GM12878 (cell line): ENCODE measurements around the gene LGALS1. TPM values are rescaled to one million over a fixed set of nuclear protein-coding genes. Genes with fewer than 3 reads are reported as not detected.

Experiments used
- ATAC-seq: fragments of 200-7000 bp; cut with Tn5 transposase; 3 replicates; pipeline ENCODE4 v1.9.1; 2020; ENCODE audit warnings: mild to moderate bottlenecking, moderate library complexity
- BruUV-seq: library from RNA; stranded (reverse); fragments of 400-500 nt; replicated peaks from 2 replicates; lab custom pipeline; 2021; lab: Mats Ljungman, UMichigan
- CTCF ChIA-PET: fragments of 300-600 bp; sonication (Branson Sonifier 250); formaldehyde crosslinking; extraction: SDS; loops from one replicate; lab custom pipeline; 2021; ENCODE audit warnings: inconsistent platforms; lab: Yijun Ruan, JAX
- POLR2A ChIA-PET: fragments of 350-600 bp; formaldehyde crosslinking; extraction: SDS; loops from one replicate; lab custom pipeline; 2021; ENCODE audit warnings: inconsistent platforms; lab: Charles Lee
- RAD21 ChIA-PET: fragments of 300-600 bp; sonication (Branson Sonifier 250); formaldehyde crosslinking; loops from one replicate; lab custom pipeline; 2023; ENCODE audit warnings: antibody characterized with exemption; ENCODE audit not compliant: unreplicated experiment; lab: Charles Lee
- SMC1A ChIA-PET: fragments of 300-600 bp; sonication (Branson Sonifier 250); formaldehyde crosslinking; loops from one replicate; lab custom pipeline; 2023; ENCODE audit not compliant: unreplicated experiment, uncharacterized antibody; lab: Charles Lee
- DNase-seq: peaks from one replicate; pipeline ENCODE4 v3.0.0-alpha.2; 2011; ENCODE audit warnings: low read depth, low spot score
- FAIRE-seq: peaks from 3 replicates; lab custom pipeline; 2011; peaks lifted over from hg19 to GRCh38; lab: Jason Lieb, UNC
- H2AFZ ChIP-seq: 2 replicates; pipeline ENCODE4 v1.6.0; 2011; ENCODE audit warnings: low read depth, low read length, control low read depth; ENCODE audit not compliant: control insufficient read depth
- H3K27ac ChIP-seq: 2 replicates; pipeline ENCODE4 v1.5.1; 2011; ENCODE audit warnings: control low read depth; ENCODE audit not compliant: control insufficient read depth, insufficient read depth
- H3K27me3 ChIP-seq, 2 experiments: replicated peaks in 1 of 2; 2 replicates each; pipeline versions ENCODE4 v1.6.0 to v1.6.1; 2011; ENCODE audit warnings: low read length in 1 of 2; ENCODE audit not compliant: control insufficient read depth in 2 of 2, insufficient read depth in 2 of 2
- H3K36me3 ChIP-seq, 2 experiments: 2 replicates each; pipeline ENCODE4 v1.5.1; 2011; ENCODE audit warnings: low read length in 1 of 2; ENCODE audit not compliant: control insufficient read depth in 2 of 2, insufficient read depth in 2 of 2
- H3K4me1 ChIP-seq: 2 replicates; pipeline ENCODE4 v1.6.1; 2011; ENCODE audit warnings: mild to moderate bottlenecking, low read length, moderate library complexity, mixed read lengths; ENCODE audit not compliant: control insufficient read depth, insufficient read depth
- H3K4me2 ChIP-seq: 2 replicates; pipeline ENCODE4 v1.6.0; 2011; ENCODE audit warnings: control low read depth; ENCODE audit not compliant: control insufficient read depth, insufficient read depth
- H3K4me3 ChIP-seq: fragments of 200-600 bp; sonication (generic); 2 replicates; pipeline ENCODE4 v1.5.1; 2016
- H3K79me2 ChIP-seq: 2 replicates; pipeline ENCODE4 v1.6.0; 2011; ENCODE audit warnings: low read length; ENCODE audit not compliant: control insufficient read depth, insufficient read depth
- H3K9ac ChIP-seq: 2 replicates; pipeline ENCODE4 v1.8.0; 2011; ENCODE audit warnings: low read length, control low read depth, mixed read lengths; ENCODE audit not compliant: control insufficient read depth, insufficient read depth
- H3K9me3 ChIP-seq: replicated peaks from 3 replicates; pipeline ENCODE4 v1.5.1; 2011; ENCODE audit warnings: mild to moderate bottlenecking, low read length; ENCODE audit not compliant: control insufficient read depth, insufficient read depth
- H4K20me1 ChIP-seq: 2 replicates; pipeline ENCODE4 v1.6.0; 2011; ENCODE audit not compliant: control insufficient read depth, insufficient read depth
- EGR1 ChIP-seq, 2 experiments: IDR thresholded peaks; 1 replicate in 1 of 2; 2 replicates in 1 of 2; pipeline ENCODE4 v1.6.1; 2011 to 2012; ENCODE audit warnings: low read depth in 2 of 2, low read length in 2 of 2, borderline replicate concordance in 1 of 2, mild to moderate bottlenecking in 1 of 2, moderate library complexity in 1 of 2
- FOS ChIP-seq: IDR thresholded peaks from 3 replicates; pipeline ENCODE4 v1.6.1; 2011; ENCODE audit warnings: borderline replicate concordance; ENCODE audit not compliant: insufficient read length; ENCODE audit errors: extremely low read depth
- FOXK2 ChIP-seq: fragments of 450-650 bp; IDR thresholded peaks from 2 replicates; pipeline ENCODE4 v1.6.1; 2017; ENCODE audit warnings: mild to moderate bottlenecking, moderate library complexity
- GABPA ChIP-seq: IDR thresholded peaks from 2 replicates; pipeline ENCODE4 v1.6.1; 2014; ENCODE audit warnings: antibody characterized with exemption, low read depth, mild to moderate bottlenecking, inconsistent platforms
- HDGF ChIP-seq: fragments of 450-650 bp; IDR thresholded peaks from 2 replicates; pipeline ENCODE4 v1.6.1; 2016; ENCODE audit warnings: antibody characterized with exemption
- IKZF2 ChIP-seq, 2 experiments: fragments of 450-650 bp; IDR thresholded peaks; 2 replicates each; pipeline ENCODE4 v1.6.1; 2017; ENCODE audit warnings: mild to moderate bottlenecking in 2 of 2, moderate library complexity in 2 of 2
- MEF2A ChIP-seq: IDR thresholded peaks from 2 replicates; pipeline ENCODE4 v1.6.1; 2011; ENCODE audit warnings: low read depth, mild to moderate bottlenecking, low read length, moderate library complexity; ENCODE audit not compliant: insufficient read depth
- MTA3 ChIP-seq: IDR thresholded peaks from 2 replicates; pipeline ENCODE4 v1.6.1; 2012; ENCODE audit warnings: low read length, inconsistent platforms, borderline replicate concordance
- NFXL1 ChIP-seq: fragments of 450-650 bp; IDR thresholded peaks from 2 replicates; pipeline ENCODE4 v1.6.1; 2017; ENCODE audit warnings: antibody characterized with exemption, mild to moderate bottlenecking, borderline replicate concordance
- NR2C2 ChIP-seq: IDR thresholded peaks from 2 replicates; pipeline ENCODE4 v1.6.1; 2011; ENCODE audit warnings: borderline replicate concordance, low read depth; ENCODE audit not compliant: control insufficient read depth, insufficient read length
- RB1 ChIP-seq: fragments of 450-650 bp; formaldehyde crosslinking; IDR thresholded peaks from 2 replicates; pipeline ENCODE4 v1.6.1; 2017; ENCODE audit warnings: mild to moderate bottlenecking, borderline replicate concordance
- RCOR1 ChIP-seq: conservative IDR thresholded peaks from 2 replicates; pipeline ENCODE4 v1.6.1; 2012; ENCODE audit warnings: low read depth, low read length, improper control_type of control experiment
- SKIL ChIP-seq: fragments of 450-650 bp; IDR thresholded peaks from 2 replicates; pipeline ENCODE4 v1.6.1; 2017; ENCODE audit warnings: mild to moderate bottlenecking, low read depth, inconsistent platforms; ENCODE audit not compliant: poor library complexity, severe bottlenecking
- YBX1 ChIP-seq: fragments of 450-650 bp; IDR thresholded peaks from 2 replicates; pipeline ENCODE4 v1.6.1; 2016; ENCODE audit warnings: antibody characterized with exemption
- ZBED1 ChIP-seq: IDR thresholded peaks from 2 replicates; pipeline ENCODE4 v1.6.1; 2016; ENCODE audit warnings: borderline replicate concordance
- ZNF207 ChIP-seq: fragments of 450-650 bp; IDR thresholded peaks from 2 replicates; pipeline ENCODE4 v1.6.1; 2014; ENCODE audit warnings: antibody characterized with exemption, mild to moderate bottlenecking, borderline replicate concordance
- WGBS: methylation state at CpG from one replicate; pipeline ENCODE4 v1.1.6; 2016; ENCODE audit warnings: low lambda C conversion rate; ENCODE audit not compliant: insufficient replicate concordance, insufficient coverage; ENCODE audit errors: missing lambda C conversion rate; 5-methylcytosine and 5-hydroxymethylcytosine counted together
- in situ Hi-C: fragments of 300-500 bp; cut with MboI; formaldehyde crosslinking; loops from 9 replicates; pipeline ENCODE4 v1.14.3; 2018; ENCODE audit warnings: mixed read lengths
- intact Hi-C: fragments of 100-400 bp; cut with micrococcal nuclease; formaldehyde crosslinking; loops from one replicate; pipeline ENCODE4 v1.14.2; 2022; ENCODE audit not compliant: unreplicated experiment
- polyA plus RNA-seq, 11 experiments: library from polyadenylated mRNA; depleted of rRNA in 4 of 11; unstranded in 6 of 11; stranded (reverse) in 5 of 11; fragments of >200 nt; fragmentation: Nextera tagmentation in 4 of 11; fragmentation: Illumina TruSeq in 1 of 11; extraction: Ambion mirVana in 4 of 11; extraction: Trizol in 1 of 11; gene quantifications; 1 replicate in 1 of 11; 2 replicates in 10 of 11; pipeline versions ENCODE4 v1.2.1 to v1.2.3, GENCODE V29; 2011 to 2016; ENCODE audit warnings: inconsistent platforms in 2 of 11, missing spikeins in 2 of 11, low read depth in 1 of 11
- total RNA-seq, 4 experiments: library from RNA; depleted of rRNA in 3 of 4; stranded (reverse); fragments of >200 nt in 3 of 4; fragmentation: Illumina TruSeq in 1 of 4; extraction: Trizol in 1 of 4; gene quantifications; 2 replicates each; pipeline versions ENCODE4 v1.2.1 to v1.2.3, GENCODE V29; 2013 to 2021

Gene LGALS1
- total and polyA plus RNA-seq, 10 of the 15 experiments (the other 5 are each of a cell fraction or from before 2014, with no cell fraction given) = 312 to 1,889 (median 706) TPM

GRCh38 chr22:37701141-37701786 lies 25.8 kb downstream of the LGALS1 start:
- in situ Hi-C loops = no loop called here
- DNase-seq (no peak), FAIRE-seq (no peak), ATAC-seq (no peak)
- H2AFZ ChIP-seq = no peak overlapping the region
- ChIA-PET SMC1A (no interaction called here), CTCF (no interaction called here), RAD21 (no interaction called here), POLR2A (no interaction called here)
- H3K4me2 ChIP-seq = no peak overlapping the region
- H3K9me3 ChIP-seq = no peaks in the 10 kb centered on the region
- no peak overlapping the region for H3K9ac ChIP-seq
- no peaks in the 10 kb centered on the region for H3K36me3 ChIP-seq
- H3K27ac ChIP-seq = no peak overlapping the region
- H3K4me3 ChIP-seq = no peak overlapping the region
- no peaks in the 10 kb centered on the region for H4K20me1 ChIP-seq
- H3K27me3 ChIP-seq = no peaks in the 10 kb centered on the region
- H3K79me2 ChIP-seq = no peaks in the 10 kb centered on the region
- whole genome bisulfite sequencing = 64% methylated on average over 8 of the region's 8 CpGs
- TF ChIP-seq YBX1 (no peak), GABPA (no peak), FOS (no peak), RB1 (no peak)
- H3K4me1 ChIP-seq = no peaks in the 10 kb centered on the region; the same call in 1 of the 2 replicates
- intact Hi-C loops = no loop called here
- BruUV-seq = no TSS peak

GRCh38 chr22:37703906-37704305 lies 28.5 kb downstream of the LGALS1 start:
- Histone ChIP-seq H3K27ac (no peak overlapping the region), H3K79me2 (no peaks in the 10 kb centered on the region), H4K20me1 (no peaks in the 10 kb centered on the region), H3K4me2 (no peak overlapping the region), H3K36me3 (no peaks in the 10 kb centered on the region), H3K9me3 (no peaks in the 10 kb centered on the region), H3K9ac (no peak overlapping the region), H3K4me1 (no peaks in the 10 kb centered on the region), H2AFZ (no peak overlapping the region), H3K4me3 (no peak overlapping the region), H3K27me3 (no peaks in the 10 kb centered on the region)
- POLR2A ChIA-PET = interaction anchor here (0.7 kb wide), 2 partner anchors 18 to 84 kb away, joined by 3 to 5 read pairs; no protein-coding TSS in a partner anchor
- WGBS = 81% methylated on average over 7 of the region's 7 CpGs
- BruUV-seq = no TSS peak
- DNase-seq (no peak), ATAC-seq (no peak), FAIRE-seq (no peak)
- intact Hi-C loops (no loop called here), in situ Hi-C loops (no loop called here)
- CTCF ChIA-PET = no interaction called here
- SMC1A ChIA-PET = no interaction called here
- RAD21 ChIA-PET = no interaction called here
- TF ChIP-seq RCOR1 = no peak
- TF ChIP-seq NFXL1 = no peak
- no peak for TF ChIP-seq ZNF207
- TF ChIP-seq IKZF2 (IDR thresholded peaks at IDR 0.05) = no peak
- TF ChIP-seq MTA3 = no peak
- TF ChIP-seq ZBED1 = no peak
- no peak for TF ChIP-seq FOXK2
- TF ChIP-seq HDGF = no peak
- TF ChIP-seq MEF2A = no peak
- TF ChIP-seq NR2C2 = no peak
- no peak for TF ChIP-seq EGR1 (IDR thresholded peaks at IDR 0.05; ENCODE audit: borderline replicate concordance in 1 of 2, low read depth in 2 of 2, low read length in 2 of 2)
- TF ChIP-seq SKIL = no peak
